Dendritic cell treated with granulocyte-macrophage colony-stimulating factor and Interleukin-4, amounts not matched to agents 40 ng/mL and 50 ng/mL, for 4 days (primary cell): ENCODE measurements around the gene TMEM232.
"Not testable (repeated sequence)": the region's sequence is repeated elsewhere in the genome, so short reads cannot be mapped to it uniquely, and the experiment has no call there.

ENCODE experiments used
- H3K27ac Mint-ChIP-seq: one replicate; pipeline ENCODE4 v1.8.0; 2022; ENCODE audit warnings: mild to moderate bottlenecking, mixed read lengths
- H3K27me3 Mint-ChIP-seq: one replicate; pipeline ENCODE4 v1.8.0; 2022; ENCODE audit warnings: mild to moderate bottlenecking, mixed read lengths
- H3K36me3 Mint-ChIP-seq: one replicate; pipeline ENCODE4 v1.8.0; 2022; ENCODE audit warnings: low read depth, mixed read lengths
- H3K4me1 Mint-ChIP-seq: one replicate; pipeline ENCODE4 v1.8.0; 2022; ENCODE audit warnings: low read depth, mixed read lengths
- H3K4me3 Mint-ChIP-seq: one replicate; pipeline ENCODE4 v1.8.0; 2022; ENCODE audit warnings: mild to moderate bottlenecking, moderate library complexity, mixed read lengths
- H3K9me3 Mint-ChIP-seq: one replicate; pipeline ENCODE4 v1.8.0; 2022; ENCODE audit warnings: mixed read lengths
- intact Hi-C: fragments of 100-400 bp; cut with micrococcal nuclease; formaldehyde crosslinking; loops from one replicate; pipeline ENCODE4 v1.15.0; 2022

Gene TMEM232

GRCh38 chr5:110736753-110737152 is 10.3 kb upstream of the TMEM232 start:
- Mint-ChIP-seq H3K9me3 (no peaks in the 10 kb centered on the region), H3K4me3 (peak overlapping the region; percentile 0), H3K27ac (peak overlapping the region; percentile 28), H3K27me3 (peaks cover 7% of the 10 kb centered on the region), H3K4me1 (peaks cover 33% of the 10 kb centered on the region), H3K36me3 (peaks cover 13% of the 10 kb centered on the region)
- intact Hi-C loops: loop anchor here (5.0 kb wide), 2 partner anchors 1329 to 1426 kb away; partner anchors contain the start of gene PJA2

DNA sequence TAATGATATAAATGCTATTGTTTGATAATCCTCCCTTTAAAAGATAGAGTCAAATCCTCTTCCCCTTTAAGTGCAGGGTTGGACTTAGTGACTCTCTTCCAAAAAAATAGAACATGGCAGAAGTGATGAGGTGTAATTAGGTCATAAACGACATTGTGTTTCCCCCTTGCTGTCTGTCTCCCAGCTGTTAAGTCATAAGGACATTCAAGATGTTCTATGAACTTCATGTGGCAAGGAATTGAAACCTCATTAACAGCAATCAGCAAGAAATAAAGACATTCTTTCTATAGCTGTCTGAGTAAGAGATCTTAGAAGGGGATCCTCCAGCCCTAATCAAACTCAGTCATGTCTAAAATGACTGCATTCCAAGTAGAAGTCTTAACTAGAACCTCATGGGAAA is 9.1 kb upstream of the TMEM232 start:
- no peak overlapping the region for H3K27ac Mint-ChIP-seq
- H3K27me3 Mint-ChIP-seq: peaks cover 7% of the 10 kb centered on the region
- H3K36me3 Mint-ChIP-seq: peaks cover 13% of the 10 kb centered on the region
- intact Hi-C loops: loop anchor here (5.0 kb wide), 2 partner anchors 1328 to 1427 kb away; partner anchors contain the start of gene PJA2
- no peaks in the 10 kb centered on the region for H3K9me3 Mint-ChIP-seq
- no peak overlapping the region for H3K4me3 Mint-ChIP-seq
- H3K4me1 Mint-ChIP-seq: peaks cover 27% of the 10 kb centered on the region

- H3K27ac Mint-ChIP-seq: no peak overlapping the region
- intact Hi-C loops: no loop called here
Measured at GRCh38 chr5:110734101-110734500, 7.6 kb upstream of the TMEM232 start.

DNA sequence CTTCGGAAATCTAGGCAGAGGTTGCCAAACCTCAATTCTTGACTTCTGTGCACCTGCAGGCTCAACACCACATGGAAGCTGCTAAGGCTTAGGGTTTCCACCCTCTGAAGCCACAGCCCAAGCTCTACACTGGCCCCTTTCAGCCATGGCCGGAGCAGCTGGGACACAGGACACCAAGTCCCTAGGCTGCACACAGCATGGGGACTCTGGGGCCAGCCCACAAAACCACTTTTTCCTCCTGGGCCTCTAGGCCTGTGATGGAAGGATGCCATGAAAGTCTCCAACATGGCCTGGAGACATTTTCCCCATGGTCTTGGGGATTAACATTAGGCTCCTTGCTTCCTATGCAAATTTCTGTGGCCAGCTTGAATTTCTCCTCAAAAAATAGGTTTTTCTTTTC is 5.0 kb upstream of the TMEM232 start:
- H3K4me1 Mint-ChIP-seq, H3K9me3 Mint-ChIP-seq, H3K27ac Mint-ChIP-seq, H3K36me3 Mint-ChIP-seq, H3K4me3 Mint-ChIP-seq, H3K27me3 Mint-ChIP-seq, intact Hi-C loops: not testable (repeated sequence)

More at GRCh38 chr5:110734101-110734500, 7.6 kb upstream of the TMEM232 start:
- Mint-ChIP-seq H3K4me3 (no peak overlapping the region), H3K27me3 (peaks cover 7% of the 10 kb centered on the region), H3K9me3 (no peaks in the 10 kb centered on the region), H3K4me1 (peaks cover 16% of the 10 kb centered on the region), H3K36me3 (peaks cover 8% of the 10 kb centered on the region)

DNA sequence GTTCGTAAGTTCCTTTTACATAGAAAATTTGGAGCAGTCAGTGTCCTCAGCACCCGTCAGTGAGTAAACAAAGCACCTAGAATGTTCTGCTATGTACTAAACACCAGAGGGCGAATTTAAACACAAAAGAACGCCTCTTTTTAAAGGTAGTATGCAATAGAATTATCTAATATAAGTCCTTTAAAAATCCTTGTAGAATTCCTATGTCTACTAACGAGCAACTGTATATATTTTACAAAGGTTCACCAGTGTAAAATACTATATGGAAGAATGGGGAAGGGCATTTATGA is 499 bp upstream of the TMEM232 start:
- Mint-ChIP-seq H3K36me3 (no peaks in the 10 kb centered on the region), H3K27me3 (no peaks in the 10 kb centered on the region), H3K4me3 (peak overlapping the region; percentile 74), H3K27ac (no peak overlapping the region), H3K4me1 (no peaks in the 10 kb centered on the region), H3K9me3 (no peaks in the 10 kb centered on the region)
- intact Hi-C loops: no loop called here

- Mint-ChIP-seq H3K9me3 (no peaks in the 10 kb centered on the region), H3K36me3 (no peaks in the 10 kb centered on the region), H3K4me3 (no peak overlapping the region), H3K4me1 (no peaks in the 10 kb centered on the region), H3K27me3 (no peaks in the 10 kb centered on the region), H3K27ac (no peak overlapping the region)
- intact Hi-C loops: no loop called here
Measured at GRCh38 chr5:110718311-110718710, 8.2 kb downstream of the TMEM232 start.

DNA sequence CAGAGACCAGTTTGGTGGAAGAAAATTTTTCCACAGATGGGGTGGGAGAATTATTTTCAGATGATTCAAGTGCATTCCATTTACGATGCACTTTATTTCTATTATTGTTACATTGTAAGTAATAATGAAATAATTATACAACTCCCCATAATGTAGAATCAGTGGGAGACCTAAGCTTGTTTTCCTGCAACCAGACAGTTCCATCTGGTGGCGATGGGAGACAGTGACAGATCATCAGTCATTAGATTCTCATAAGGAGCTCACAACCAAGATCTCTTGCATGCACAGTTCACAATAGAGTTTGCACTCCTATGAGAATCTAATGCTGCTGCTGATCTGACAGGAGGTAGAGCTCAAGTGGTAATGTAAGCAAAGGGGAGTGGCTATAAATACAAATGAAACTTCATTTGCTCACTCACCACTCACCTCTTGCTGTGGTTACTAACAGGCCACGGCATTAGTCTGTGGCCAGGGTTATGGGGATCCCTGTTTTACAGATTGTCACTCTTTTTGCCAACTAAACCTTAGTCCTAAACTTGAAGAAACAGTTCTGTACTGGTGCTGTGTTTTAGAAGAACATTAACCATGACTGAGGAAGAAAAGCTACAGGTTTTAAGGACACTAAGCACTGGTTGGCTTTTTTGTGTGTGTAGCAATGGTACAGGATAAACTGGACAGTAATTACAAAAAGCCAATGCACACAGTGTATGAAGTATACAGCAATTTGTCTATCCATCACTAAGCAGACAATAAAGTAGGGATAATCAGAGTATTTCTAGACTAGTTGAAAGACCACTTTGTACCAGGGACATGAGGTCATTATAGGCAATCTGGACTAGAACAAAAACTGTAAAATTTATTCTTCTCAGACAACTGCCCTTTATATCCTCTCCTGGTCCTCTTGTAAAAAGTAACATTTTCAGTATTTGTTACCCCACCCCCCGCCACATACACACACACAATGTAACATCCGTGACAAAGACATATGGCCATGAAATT is 9.9 kb downstream of the TMEM232 start:
- H3K27ac Mint-ChIP-seq: no peak overlapping the region
- H3K9me3 Mint-ChIP-seq: no peaks in the 10 kb centered on the region
- H3K4me3 Mint-ChIP-seq: no peak overlapping the region
- intact Hi-C loops: no loop called here
- no peaks in the 10 kb centered on the region for H3K4me1 Mint-ChIP-seq
- no peaks in the 10 kb centered on the region for H3K36me3 Mint-ChIP-seq
- no peaks in the 10 kb centered on the region for H3K27me3 Mint-ChIP-seq

DNA sequence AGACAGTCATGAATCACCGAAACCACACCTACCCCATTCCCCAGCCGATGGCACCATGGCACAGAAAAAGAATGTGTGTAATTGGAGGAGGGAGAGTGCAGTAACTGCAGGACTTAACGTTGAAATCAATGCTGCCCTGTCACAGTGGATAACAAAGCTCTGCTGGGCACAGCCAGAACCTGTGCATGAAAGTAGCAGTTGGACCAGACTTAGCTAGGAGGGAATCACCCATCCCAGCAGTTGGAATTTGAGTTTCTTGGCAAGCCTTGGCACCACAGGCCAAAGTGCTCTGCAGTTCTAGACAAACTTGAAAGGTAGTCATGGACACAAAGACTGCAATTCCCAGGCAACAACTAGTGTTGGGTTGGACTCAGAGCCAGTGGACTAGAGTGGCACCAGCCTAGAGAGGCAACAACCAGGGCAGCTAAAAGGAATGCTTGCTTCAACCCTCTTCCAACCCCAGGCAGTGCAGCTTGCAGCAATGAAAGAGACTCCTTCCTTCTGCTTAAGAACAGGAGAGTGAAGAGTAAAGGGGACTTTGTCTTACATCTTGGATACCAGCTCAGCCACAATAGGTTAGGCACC is 19.1 kb downstream of the TMEM232 start:
- intact Hi-C loops: no loop called here
- Mint-ChIP-seq H3K9me3 (peaks cover 22% of the 10 kb centered on the region), H3K4me1 (no peaks in the 10 kb centered on the region), H3K36me3 (no peaks in the 10 kb centered on the region), H3K4me3 (no peak overlapping the region), H3K27ac (no peak overlapping the region), H3K27me3 (no peaks in the 10 kb centered on the region)

- Mint-ChIP-seq H3K4me3 (no peak overlapping the region), H3K4me1 (no peaks in the 10 kb centered on the region)
Measured at GRCh38 chr5:110705349-110705748, 21.1 kb downstream of the TMEM232 start.

DNA sequence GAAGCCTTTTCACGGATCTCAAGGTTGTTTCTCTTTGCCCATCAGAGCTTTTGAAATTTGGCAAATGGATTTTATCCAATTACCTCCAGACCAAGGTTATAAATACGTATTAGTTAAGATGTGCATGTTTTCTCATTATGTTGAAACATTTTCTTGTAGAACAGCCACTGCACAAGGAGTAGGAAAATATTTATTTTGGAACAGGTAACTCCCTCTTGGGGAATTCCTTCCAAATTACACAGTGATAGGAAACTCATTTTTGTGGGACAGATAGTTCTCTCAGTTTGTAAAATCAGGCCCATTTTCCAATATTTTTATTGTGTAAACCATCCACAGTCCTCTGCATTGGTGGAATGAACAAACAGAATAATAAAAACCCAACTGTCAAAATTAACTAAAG is 23.0 kb downstream of the TMEM232 start:
- Mint-ChIP-seq H3K4me3 (no peak overlapping the region), H3K9me3 (peaks cover 4% of the 10 kb centered on the region), H3K4me1 (no peaks in the 10 kb centered on the region), H3K36me3 (no peaks in the 10 kb centered on the region), H3K27me3 (no peaks in the 10 kb centered on the region), H3K27ac (no peak overlapping the region)
- intact Hi-C loops: no loop called here

More at GRCh38 chr5:110705349-110705748, 21.1 kb downstream of the TMEM232 start:
- Mint-ChIP-seq H3K9me3 (peaks cover 22% of the 10 kb centered on the region), H3K27ac (no peak overlapping the region), H3K27me3 (no peaks in the 10 kb centered on the region), H3K36me3 (no peaks in the 10 kb centered on the region)
- intact Hi-C loops: no loop called here

- H3K27ac Mint-ChIP-seq: no peak overlapping the region
- H3K36me3 Mint-ChIP-seq: no peaks in the 10 kb centered on the region
- intact Hi-C loops: no loop called here
- H3K4me1 Mint-ChIP-seq: no peaks in the 10 kb centered on the region
- H3K27me3 Mint-ChIP-seq: no peaks in the 10 kb centered on the region
- H3K9me3 Mint-ChIP-seq: no peaks in the 10 kb centered on the region
- H3K4me3 Mint-ChIP-seq: no peak overlapping the region
Measured at GRCh38 chr5:110702704-110703103, 23.8 kb downstream of the TMEM232 start.

GRCh38 chr5:110702300-110702699 is 24.2 kb downstream of the TMEM232 start:
- H3K4me1 Mint-ChIP-seq: no peaks in the 10 kb centered on the region
- H3K27ac Mint-ChIP-seq: no peak overlapping the region
- H3K36me3 Mint-ChIP-seq: no peaks in the 10 kb centered on the region
- no peaks in the 10 kb centered on the region for H3K9me3 Mint-ChIP-seq
- intact Hi-C loops: no loop called here
- H3K4me3 Mint-ChIP-seq: no peak overlapping the region
- H3K27me3 Mint-ChIP-seq: no peaks in the 10 kb centered on the region

DNA sequence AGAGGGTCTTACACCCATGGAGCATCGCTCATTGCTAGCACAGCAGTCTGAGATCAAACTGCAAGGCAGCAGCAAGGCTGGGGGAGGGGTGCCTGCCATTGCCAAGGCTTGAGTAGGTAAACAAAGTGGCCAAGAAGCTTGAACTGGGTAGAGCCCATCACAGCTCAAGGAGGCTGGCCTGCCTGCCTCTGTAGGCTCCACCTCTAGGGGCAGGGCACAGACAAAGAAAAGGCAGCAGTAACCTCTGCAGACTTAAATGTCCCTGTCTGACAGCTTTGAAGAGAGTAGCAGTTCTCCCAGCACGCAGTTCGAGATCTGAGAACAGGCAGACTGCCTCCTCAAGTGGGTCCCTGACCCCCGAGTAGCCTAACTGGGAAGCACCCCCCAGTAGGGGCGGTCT is 33.8 kb downstream of the TMEM232 start:
- H3K36me3 Mint-ChIP-seq, H3K4me1 Mint-ChIP-seq, intact Hi-C loops, H3K27ac Mint-ChIP-seq, H3K27me3 Mint-ChIP-seq, H3K4me3 Mint-ChIP-seq: not testable (repeated sequence)
- H3K9me3 Mint-ChIP-seq: peaks cover 57% of the 10 kb centered on the region

DNA sequence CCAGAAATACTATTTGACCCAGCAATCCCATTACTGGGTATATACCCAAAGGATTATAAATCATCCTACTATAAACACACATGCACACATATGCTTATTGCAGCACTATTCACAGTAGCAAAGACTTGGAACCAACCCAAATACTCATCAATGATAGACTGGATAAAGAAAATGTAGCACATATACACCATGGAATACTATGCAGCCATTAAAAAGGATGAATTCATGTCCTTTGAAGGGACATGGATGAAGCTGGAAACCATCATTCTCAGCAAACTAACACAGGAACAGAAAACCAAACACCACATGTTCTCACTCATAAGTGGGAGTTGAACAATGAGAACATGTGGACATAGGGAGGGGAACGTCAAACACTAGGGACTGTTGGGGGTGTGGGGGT is 35.9 kb downstream of the TMEM232 start:
- H3K4me1 Mint-ChIP-seq, H3K27me3 Mint-ChIP-seq, H3K27ac Mint-ChIP-seq, H3K4me3 Mint-ChIP-seq, intact Hi-C loops, H3K36me3 Mint-ChIP-seq: not testable (repeated sequence)
- H3K9me3 Mint-ChIP-seq: peaks cover 59% of the 10 kb centered on the region
